RWPE1 (cell line): ENCODE measurements around the gene ATG16L2.
"Not testable (repeated sequence)": the region's sequence is repeated elsewhere in the genome, so short reads cannot be mapped to it uniquely, and the experiment has no call there.

ENCODE experiments used
- CTCF ChIA-PET: fragments of 350-600 bp; sonication (Branson Sonifier 250); formaldehyde crosslinking; extraction: SDS; loops from one replicate; lab custom pipeline; 2021; lab: Yijun Ruan, JAX
- POLR2A ChIA-PET: fragments of 400-600 bp; formaldehyde crosslinking; extraction: SDS; loops from one replicate; lab custom pipeline; 2020; ENCODE audit warnings: antibody characterized with exemption; ENCODE audit not compliant: low non-redundant PET; lab: Yijun Ruan, JAX
- DNase-seq: peaks from one replicate; pipeline ENCODE4 v3.0.0; 2012; ENCODE audit warnings: low spot score
- H3K27ac ChIP-seq: fragments of 450-650 bp; 2 replicates; pipeline ENCODE4 v1.5.1; 2017
- CTCF ChIP-seq: fragments of 450-650 bp; conservative IDR thresholded peaks from 2 replicates; pipeline ENCODE4 v1.5.1; 2017; ENCODE audit warnings: low read depth, mild to moderate bottlenecking

Gene ATG16L2

DNA sequence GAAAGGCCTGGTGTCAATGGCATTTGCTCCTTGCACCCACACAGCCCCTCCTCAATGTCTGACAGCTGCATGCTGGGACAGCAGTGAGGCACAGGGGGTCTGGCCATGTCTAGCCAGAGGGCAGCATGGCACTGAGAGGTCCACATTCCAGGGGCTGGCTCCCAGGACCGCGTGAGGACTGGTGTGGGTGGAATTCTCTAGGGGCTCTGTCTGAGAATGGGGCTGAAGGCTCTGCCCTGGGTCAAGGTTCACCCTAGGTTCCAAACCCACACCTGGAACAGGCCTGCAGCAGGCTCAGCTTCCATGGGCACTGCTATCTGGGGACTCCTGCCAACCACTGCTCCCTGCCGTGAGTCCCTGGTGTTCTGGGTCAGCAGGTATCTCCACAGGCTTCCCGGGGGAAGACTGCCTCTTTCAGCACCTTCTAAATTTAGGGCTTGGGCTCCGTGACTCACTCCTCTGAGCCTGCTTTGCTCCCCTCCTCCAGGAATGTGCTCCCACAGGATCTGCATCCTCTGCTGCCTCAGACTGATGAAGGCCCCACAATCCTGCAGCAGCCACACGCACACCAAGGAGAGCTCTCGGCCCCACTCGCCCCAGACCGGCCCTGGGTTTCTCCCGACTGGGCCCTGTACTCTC is 24.6 kb upstream of the ATG16L2 start:
- H3K27ac ChIP-seq = peak overlapping the region; percentile 16; the same call in 1 of the 2 replicates
- POLR2A ChIA-PET = no interaction called here

DNA sequence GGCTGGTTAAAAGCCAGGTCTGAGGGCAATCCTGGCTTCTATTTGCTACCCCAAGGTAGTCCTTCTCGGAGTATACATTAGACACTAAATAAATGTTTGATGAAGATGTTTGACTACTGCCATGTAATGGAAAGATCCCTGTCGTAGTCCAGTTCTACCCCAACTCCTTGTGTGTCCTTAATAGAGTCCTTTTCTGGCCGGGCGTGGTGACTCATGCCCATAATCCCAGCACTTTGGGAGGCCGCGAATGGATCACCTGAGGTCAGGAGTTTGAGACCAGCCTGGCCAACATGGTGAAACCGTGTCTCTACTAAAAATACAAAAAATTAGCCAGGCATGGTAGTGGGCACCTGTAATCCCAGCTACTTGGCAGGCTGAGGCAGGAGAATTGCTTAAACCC is 23.0 kb upstream of the ATG16L2 start:
- DNase-seq, CTCF ChIA-PET, H3K27ac ChIP-seq: not testable (repeated sequence)
- POLR2A ChIA-PET = interaction anchor here (0.6 kb wide), 1 partner anchor 10 kb away, joined by 8 read pairs; no protein-coding TSS in a partner anchor

More for the DNA sequence above, 24.6 kb upstream of the ATG16L2 start:
- DNase-seq = no peak
- CTCF ChIA-PET = interaction anchor here (0.9 kb wide), 1 partner anchor 23 kb away, joined by 3 read pairs; no protein-coding TSS in a partner anchor
- TF ChIP-seq CTCF = no peak

DNA sequence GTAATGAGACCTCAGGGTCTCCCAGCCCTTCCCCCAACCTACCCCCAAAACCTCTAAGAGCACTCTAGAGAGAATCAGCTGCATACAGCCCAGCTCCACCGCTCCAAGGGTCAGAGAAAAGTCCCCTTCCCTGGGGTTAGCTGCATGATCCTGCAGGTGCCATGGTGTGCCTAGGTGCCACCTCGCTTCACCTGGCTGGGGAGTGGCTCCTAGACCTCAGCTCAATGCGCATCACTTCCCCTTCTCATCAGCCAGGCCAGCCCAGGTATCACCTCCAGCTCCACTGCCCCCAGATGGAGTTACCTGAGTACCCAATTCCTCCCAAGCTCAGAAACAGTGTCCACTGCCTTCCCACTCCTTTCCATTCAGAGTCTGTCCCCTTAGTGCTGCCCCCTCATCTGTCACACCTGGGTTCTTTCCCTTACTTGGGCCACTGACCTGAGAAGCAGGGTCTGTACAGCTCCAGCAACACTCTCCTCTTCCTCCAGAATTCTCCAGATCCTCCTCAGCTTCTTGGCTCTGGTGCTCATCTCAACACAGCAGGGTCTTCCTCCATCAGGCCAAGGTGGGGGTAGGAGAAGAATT is 21.7 kb upstream of the ATG16L2 start:
- TF ChIP-seq CTCF = no peak
- peak overlapping the region; percentile 88 for H3K27ac ChIP-seq
- POLR2A ChIA-PET = no interaction called here
- CTCF ChIA-PET = interaction anchor here (0.5 to 3.4 kb wide), 11 partner anchors 10 to 737 kb away, joined by 3 to 26 read pairs (median 3); no protein-coding TSS in a partner anchor
- no peak for DNase-seq

- H3K27ac ChIP-seq = peak overlapping the region; percentile 88
- CTCF ChIA-PET = interaction anchor here (0.6 to 3.4 kb wide), 11 partner anchors 10 to 434 kb away, joined by 3 to 26 read pairs (median 3); no protein-coding TSS in a partner anchor
- POLR2A ChIA-PET = no interaction called here
- DNase-seq = no peak
- no peak for TF ChIP-seq CTCF
Observed at GRCh38 chr11:72793076-72793424, 21.2 kb upstream of the ATG16L2 start.

DNA sequence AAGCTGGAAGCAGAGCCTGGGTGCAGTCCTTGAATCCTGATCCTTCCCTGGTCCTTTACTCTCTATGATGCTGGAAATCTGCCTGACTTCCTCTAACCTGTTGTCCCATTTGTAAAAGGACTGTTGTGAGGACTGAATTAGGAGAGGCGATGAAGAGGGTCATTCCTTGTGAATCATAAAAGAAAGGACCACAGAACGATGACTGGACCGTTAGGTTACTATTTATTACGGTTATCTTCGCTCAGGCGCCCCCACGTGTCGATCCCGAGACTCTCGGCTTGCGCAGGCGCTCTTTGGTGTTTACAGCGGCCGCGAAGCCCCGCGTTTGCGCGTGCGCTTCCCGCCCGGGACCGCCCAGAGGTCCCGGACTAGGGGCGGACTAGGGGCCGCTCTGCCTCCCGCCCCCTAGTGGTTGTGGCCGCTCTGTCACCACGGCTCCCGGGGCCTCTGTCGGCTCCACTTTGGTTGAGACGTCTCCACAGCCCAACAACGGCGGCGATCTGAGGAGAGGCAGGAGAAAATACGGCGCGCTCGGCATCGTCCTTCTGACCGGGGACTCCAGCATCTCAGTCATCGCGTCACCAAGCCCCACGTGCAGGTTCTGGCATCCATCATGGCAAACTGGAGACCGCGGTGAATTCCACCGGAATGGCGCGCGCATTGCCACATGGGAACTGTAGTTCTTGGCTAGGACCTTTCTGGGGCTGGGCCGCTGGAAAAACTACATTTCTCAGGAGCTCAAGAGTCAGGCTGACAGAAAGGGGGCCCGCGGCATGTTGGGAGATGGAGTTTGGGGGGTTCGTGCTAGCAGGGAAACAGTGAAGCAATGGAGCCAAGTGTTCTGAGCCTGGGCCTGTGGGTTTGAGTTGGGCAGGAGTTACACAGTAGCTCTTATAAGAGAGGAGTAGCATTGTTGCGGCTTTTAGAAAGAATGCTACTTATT is 20.5 kb upstream of the ATG16L2 start, which contains the start of gene STARD10:
STARD10 (minus strand) TSS at position 623 of the 943 bp plus-strand sequence. CDS start 12,866 bp downstream, outside the sequence.
- H3K27ac ChIP-seq = peak within 1 kb of the TSS; percentile 88
- TF ChIP-seq CTCF = peak; percentile 97
- CTCF ChIA-PET = interaction anchor here (0.6 to 3.4 kb wide), 17 partner anchors 11 to 433 kb away, joined by 3 to 26 read pairs (median 3); no protein-coding TSS in a partner anchor
- POLR2A ChIA-PET = interaction anchor here (1.3 kb wide), 1 partner anchor 11 kb away, joined by 4 read pairs; no protein-coding TSS in a partner anchor
- DNase-seq = peak; percentile 98

DNA sequence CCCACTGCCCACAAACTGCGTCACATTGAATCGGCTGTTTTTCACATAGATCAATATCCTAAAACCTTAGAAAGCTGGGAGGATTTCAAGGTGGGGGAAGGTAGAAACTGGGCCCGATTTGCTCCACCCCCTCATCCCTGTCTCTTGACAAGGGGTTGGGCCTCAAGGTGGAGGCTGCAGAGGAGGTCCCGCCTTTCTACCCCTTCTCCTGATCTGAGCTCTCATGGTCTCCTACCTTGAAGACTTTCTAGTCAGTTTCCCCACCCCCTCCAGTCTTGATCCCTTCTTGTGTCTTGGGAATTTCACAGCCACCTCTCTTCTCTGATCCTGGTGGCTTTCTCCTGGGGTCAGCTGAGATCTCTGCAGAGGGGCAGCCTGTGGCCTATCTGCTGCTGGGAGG is 15.8 kb upstream of the ATG16L2 start:
- CTCF ChIA-PET = interaction anchor here (1.3 kb wide), 1 partner anchor 73 kb away, joined by 4 read pairs; no protein-coding TSS in a partner anchor
- no peak overlapping the region for H3K27ac ChIP-seq
- DNase-seq = no peak
- POLR2A ChIA-PET = no interaction called here
- TF ChIP-seq CTCF = no peak
